Measurements from ENCODE around the gene GNS.
A peak's percentile ranks its signal among the peaks of the same experiment; 100 is the strongest.
"Not testable (repeated sequence)": the region's sequence is repeated elsewhere in the genome, so short reads cannot be mapped to it uniquely, and the experiment has no call there.

GNS gene

GRCh38 chr12:64694130-64695040 is 64.8 kb downstream of the GNS start:
- DNase-seq = peak; percentile 13

GRCh38 chr12:64691795-64692583 is 67.2 kb downstream of the GNS start:
- DNase-seq = peak; percentile 17

- DNase-seq = no peak
Measured at GRCh38 chr12:64691227-64691794, 67.9 kb downstream of the GNS start.

DNA sequence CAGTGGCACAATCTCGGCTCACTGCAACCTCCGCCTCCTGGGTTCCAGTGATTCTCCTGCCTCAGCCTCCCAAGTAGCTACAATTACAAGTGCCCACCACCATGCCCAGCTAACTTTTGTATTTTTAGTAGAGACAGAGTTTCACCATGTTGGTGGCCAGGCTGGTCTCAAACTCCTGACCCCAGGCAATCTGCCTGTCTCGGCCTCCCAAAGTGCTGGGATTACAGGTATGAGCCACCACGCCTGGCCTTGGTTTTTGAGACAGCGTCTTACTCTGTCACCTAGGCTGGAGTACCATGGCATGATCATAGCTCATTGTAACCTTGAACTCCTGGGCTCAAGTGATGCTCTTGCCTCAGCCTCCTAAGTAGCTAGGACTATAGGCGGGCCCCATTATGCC is 69.0 kb downstream of the GNS start:
- DNase-seq = not testable (repeated sequence)

GRCh38 chr12:64688715-64689114 is 70.5 kb downstream of the GNS start:
- DNase-seq = no peak

GRCh38 chr12:64688219-64688618 is 71.0 kb downstream of the GNS start:
- no peak for DNase-seq

DNA sequence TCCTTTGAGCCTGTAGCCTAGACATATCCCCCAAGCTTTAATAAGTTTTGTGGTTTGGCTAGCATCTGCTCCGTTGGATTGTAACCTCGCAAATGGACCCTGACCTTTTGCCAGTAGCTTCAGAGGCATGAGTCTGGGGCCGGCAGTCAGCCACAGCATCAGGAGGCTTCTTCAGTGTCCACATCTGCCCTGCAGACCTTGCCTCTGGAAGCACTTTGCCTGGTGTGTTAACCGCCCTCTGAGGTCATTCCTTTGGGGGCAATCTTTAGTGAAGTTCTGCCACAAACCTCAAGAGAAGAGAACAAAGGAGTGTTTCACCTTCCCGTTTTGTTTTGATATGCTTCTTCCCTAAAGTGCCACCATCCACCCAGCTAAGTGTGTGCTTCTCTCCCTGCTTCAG is 71.4 kb downstream of the GNS start:
- DNase-seq = peak; percentile 34

GRCh38 chr12:64685605-64686004 is 73.6 kb downstream of the GNS start:
- no peak for DNase-seq

- no peak for DNase-seq
Measured at GRCh38 chr12:64685050-64685449, 74.2 kb downstream of the GNS start.

- no peak for DNase-seq
Measured at GRCh38 chr12:64683816-64684543, 75.2 kb downstream of the GNS start.

DNA sequence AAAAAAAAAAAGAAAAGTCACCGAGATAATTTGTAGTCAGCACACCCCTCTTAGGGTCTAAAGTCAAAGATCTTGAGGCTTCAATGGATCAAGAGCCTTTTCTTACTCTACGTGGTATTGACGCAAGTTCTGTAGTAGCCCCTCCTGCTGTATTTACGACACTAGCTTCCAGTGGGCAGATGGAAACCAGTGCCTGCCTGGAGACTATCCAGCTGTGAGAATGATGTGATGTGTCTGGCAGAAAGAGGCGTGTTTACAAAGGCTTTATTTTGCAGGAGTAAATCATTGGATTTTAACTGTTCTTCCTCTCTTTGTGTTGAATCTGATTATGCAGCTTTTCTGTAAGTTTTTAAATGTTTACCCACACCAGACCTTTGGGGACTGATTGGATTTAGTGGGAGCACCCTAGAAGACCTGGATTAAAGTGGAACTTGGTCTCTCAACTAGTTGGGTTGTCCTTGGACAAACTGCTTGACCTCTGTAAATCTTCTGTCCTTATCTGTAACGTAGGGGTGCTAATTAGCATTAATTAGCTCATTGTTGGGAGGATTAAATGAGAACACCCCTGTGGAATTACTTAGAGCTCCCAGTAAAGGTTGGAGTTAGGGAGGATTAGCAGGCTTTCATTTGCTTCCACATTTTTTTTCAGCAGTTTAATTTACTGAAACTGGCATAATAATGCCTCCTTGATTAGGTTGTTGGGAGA is 76.5 kb downstream of the GNS start:
- DNase-seq = peak; percentile 53

DNA sequence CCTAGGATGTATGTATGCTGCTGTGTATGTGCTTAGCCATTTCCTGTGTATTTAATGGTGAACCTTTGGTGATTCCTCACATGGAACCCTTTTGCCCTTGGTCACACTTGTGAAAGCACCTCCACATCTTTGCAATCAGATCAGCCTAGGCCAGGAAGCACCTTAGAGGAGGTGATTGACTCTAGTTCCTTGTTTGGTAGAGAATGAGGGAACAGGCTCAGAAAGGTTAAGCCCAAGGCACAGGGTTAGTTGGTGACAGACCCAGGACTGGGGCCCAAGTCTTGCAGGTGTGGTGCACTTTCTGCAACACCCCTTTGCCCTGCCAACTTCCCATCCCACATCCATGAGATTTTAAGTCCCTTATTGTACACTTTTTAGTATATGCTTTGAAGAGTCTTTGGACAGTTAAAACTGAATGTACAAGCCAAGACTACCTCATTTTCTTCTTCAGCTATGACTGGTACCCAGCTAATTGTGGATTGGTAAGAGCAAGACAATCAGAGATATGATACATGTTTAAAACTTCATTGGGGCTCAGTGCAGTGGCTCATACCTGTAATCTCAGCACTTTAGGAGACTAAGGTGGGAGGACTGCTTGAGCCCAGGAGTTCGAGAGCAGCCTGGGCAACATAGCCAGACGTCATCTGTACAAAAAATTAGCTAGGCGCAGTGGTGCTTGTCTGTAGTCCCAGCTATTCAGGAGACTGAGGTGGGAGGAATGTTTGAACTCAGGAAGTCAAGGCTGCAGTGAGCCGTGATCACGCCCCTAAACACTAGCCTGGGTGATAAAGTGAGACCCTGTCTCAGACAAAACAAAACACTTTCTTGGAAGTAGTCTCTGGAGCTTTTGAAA is 77.8 kb downstream of the GNS start:
- no peak for DNase-seq

DNA sequence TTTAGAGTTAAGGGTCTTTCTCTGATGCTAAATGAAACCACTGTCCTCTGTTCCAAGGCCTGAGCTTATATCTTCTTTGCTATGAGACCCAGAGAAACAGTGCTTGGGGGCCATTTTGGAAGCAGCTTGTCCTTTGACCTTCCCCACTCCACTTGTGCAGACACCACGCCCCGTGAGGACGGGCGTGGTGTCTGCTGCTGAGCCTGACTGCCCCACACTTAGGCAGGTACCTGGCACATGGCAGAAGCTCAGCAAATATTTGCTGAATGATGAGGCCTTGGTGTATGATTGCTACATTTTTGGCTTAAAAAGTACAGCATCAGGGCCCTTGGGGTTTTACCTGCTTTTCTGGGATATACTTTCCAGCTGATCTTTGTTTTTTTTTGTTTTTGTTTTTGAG is 79.0 kb downstream of the GNS start:
- no peak for DNase-seq

DNA sequence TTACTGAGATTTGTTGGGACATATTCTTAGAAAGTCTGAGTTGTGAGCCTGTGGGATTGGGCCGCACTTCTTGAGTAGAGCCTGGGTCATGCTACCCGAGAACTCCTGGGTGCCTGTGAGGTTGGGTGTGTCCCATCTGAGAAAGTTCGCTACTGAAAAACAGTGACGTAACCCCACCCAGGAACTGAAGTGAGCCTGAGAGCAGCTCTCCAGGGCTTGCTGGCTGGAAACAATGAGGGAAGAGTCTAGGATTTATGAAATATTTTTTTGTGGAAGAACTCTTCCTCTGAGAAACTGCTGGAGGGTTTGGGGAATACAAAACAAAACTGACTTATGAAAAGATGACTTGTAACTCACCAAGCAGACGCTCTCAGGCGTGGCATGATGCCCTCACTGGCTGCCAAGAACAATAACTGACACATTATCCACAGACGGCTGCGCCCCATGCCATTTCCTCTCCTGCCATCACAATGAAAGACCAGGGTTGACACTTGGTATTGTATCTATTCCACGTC is 79.7 kb downstream of the GNS start:
- peak; percentile 42 for DNase-seq

DNA sequence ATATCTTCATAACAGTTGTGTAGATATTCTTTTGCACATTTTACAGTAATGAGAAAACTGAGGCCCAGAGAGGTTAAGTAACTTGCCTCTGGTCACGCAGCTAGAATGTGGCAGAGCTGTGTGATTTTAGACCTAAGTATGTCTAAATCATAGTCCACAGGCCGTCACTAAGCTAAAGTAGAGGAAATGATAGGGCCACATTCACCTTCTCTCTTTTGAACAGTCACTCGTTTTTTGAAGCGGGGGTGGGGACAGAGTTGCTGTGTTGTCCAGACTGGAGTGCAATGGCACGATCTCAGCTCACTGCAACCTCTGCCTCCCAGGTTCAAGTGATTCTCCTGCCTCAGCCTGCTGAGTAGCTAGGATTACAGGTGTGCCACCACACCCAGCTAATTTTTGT is 80.4 kb downstream of the GNS start:
- DNase-seq = no peak

DNA sequence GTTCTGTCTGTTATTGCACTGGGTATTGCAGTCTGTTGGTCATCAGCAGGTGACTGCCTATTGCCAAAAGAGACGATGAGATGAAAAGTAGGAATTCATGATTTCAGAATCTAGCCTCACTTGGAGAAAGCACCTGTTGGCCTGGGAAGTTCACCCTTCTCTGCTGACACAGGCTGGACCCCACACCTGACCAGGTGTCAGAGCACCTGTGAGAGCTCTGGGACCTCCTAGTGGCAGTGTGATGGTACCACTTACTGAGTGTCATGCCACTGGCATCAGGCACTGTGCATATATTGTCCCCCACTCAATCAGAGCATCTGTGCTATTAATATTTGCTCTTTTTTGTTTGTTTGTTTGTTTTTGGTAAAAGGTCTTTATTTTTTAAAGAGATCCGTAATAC is 81.0 kb downstream of the GNS start:
- no peak for DNase-seq

GRCh38 chr12:64675795-64676194 is 83.4 kb downstream of the GNS start:
- DNase-seq = no peak

- DNase-seq = no peak
Measured at GRCh38 chr12:64674367-64674922, 84.8 kb downstream of the GNS start.

GRCh38 chr12:64673490-64674169 is 85.6 kb downstream of the GNS start:
- peak; percentile 77 for DNase-seq

DNA sequence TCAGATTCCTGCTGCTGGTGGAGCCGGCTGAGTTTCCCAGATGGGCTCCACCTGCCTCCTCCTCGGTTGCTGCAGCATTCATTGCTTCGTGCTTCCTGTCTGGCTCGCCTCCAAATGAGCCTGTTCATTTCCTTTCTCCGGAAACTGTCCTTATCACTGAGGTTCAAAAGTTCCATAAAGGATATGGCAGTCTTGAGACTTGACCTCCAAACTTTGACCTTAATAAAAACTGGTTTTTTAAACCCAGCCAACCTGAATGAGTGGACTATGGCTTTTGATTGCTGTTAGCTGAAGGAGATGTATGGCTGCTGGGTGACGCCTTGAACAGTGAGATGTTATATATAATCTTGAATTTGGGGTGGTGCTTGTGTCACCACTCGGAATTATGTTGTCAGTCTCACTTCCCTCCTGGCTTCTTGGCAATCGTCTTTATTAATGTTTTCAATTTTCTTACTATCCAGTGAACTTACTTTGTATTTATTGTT is 86.2 kb downstream of the GNS start:
- peak; percentile 61 for DNase-seq

Measured in fibroblast of upper back skin (primary cell).